C4-2B (cell line): ENCODE measurements around the gene C2CD2.

Experiments
- ZFX ChIP-seq: fragments of 450-650 bp; IDR thresholded peaks from 2 replicates; pipeline ENCODE4 v1.6.1; 2017
- TF ChIP-seq, protein P1 (sequence below): fragments of 450-650 bp; conservative IDR thresholded peaks from 2 replicates; pipeline ENCODE4 v1.5.1; 2017; ENCODE audit warnings: mild to moderate bottlenecking

DNA sequence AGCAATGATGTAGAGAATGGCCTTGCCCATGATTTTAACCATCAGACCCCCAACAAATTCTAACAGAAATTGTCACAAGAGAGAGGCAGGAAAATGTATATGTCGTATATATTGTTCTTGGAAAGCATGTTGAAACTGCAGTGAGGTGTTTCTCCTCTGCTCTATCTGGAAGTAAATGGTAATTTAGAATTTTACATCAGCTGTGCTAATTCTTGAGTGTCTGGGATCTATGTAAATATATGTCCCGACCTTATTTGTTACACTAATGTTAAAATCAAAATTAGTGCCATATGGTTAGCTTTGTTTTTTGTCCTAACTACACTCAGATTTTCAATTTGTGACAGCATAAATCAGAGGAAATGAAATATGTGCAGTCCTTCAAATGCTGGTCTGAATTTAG, 35.9 kb upstream of the C2CD2 start:
- TF ChIP-seq ZFX: no peak
- TF ChIP-seq, protein P1, sequence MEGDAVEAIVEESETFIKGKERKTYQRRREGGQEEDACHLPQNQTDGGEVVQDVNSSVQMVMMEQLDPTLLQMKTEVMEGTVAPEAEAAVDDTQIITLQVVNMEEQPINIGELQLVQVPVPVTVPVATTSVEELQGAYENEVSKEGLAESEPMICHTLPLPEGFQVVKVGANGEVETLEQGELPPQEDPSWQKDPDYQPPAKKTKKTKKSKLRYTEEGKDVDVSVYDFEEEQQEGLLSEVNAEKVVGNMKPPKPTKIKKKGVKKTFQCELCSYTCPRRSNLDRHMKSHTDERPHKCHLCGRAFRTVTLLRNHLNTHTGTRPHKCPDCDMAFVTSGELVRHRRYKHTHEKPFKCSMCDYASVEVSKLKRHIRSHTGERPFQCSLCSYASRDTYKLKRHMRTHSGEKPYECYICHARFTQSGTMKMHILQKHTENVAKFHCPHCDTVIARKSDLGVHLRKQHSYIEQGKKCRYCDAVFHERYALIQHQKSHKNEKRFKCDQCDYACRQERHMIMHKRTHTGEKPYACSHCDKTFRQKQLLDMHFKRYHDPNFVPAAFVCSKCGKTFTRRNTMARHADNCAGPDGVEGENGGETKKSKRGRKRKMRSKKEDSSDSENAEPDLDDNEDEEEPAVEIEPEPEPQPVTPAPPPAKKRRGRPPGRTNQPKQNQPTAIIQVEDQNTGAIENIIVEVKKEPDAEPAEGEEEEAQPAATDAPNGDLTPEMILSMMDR: no peak
